Omental fat pad (tissue), 4 donors: Measurements from ENCODE around the gene C20orf202. TPM values are rescaled to one million over a fixed set of nuclear protein-coding genes. Genes with fewer than 3 reads are reported as not detected.

ENCODE experiments used
- ATAC-seq: fragments of 150-250 bp; one replicate; pipeline ENCODE4 v1.9.1; 2016; ENCODE audit warnings: mild to moderate bottlenecking, moderate library complexity; ENCODE audit not compliant: low FRiP score
- DNase-seq: peaks from one replicate; pipeline ENCODE4 v3.0.0-alpha.2; 2019; ENCODE audit warnings: low spot score
- total RNA-seq, 4 donors: library from RNA; depleted of rRNA; stranded (reverse); fragments of >200 nt; gene quantifications; one replicate each; pipeline ENCODE4 v1.1.0, GENCODE V29; 2016
- TF ChIP-seq, protein P1 (sequence below), 3 donors: fragments of 450-650 bp; IDR thresholded peaks; one replicate each; pipeline ENCODE4 v1.5.1; 2016 to 2017; ENCODE audit warnings: antibody characterized with exemption in 3 of 3, mild to moderate bottlenecking in 3 of 3, moderate library complexity in 2 of 3

C20orf202 gene
- total RNA-seq, 4 donors from 2014 or later: 0.28 to 2.0 (median 0.38) TPM; not detected in 1

DNA sequence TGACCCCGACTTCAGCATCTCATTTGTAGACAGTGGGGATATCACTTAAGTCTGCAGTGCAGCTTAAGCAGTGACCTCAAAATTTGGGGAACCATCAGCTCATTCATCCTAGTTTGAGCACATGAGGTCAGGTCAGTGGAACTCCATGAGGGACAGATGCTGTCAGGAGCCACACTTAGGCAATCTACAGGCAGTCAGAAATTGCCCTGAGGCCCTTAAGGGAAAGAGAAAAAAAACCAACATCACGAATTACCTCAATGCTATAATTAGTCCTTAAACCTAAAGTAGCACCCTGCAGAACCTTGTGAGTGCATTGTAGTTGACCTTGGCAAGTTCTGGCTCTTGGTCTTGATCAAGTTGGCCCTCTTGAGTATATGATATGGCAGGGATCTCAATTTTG is 39.6 kb upstream of the C20orf202 start:
- DNase-seq (no peak), ATAC-seq (no peak)
- TF ChIP-seq, protein P1, sequence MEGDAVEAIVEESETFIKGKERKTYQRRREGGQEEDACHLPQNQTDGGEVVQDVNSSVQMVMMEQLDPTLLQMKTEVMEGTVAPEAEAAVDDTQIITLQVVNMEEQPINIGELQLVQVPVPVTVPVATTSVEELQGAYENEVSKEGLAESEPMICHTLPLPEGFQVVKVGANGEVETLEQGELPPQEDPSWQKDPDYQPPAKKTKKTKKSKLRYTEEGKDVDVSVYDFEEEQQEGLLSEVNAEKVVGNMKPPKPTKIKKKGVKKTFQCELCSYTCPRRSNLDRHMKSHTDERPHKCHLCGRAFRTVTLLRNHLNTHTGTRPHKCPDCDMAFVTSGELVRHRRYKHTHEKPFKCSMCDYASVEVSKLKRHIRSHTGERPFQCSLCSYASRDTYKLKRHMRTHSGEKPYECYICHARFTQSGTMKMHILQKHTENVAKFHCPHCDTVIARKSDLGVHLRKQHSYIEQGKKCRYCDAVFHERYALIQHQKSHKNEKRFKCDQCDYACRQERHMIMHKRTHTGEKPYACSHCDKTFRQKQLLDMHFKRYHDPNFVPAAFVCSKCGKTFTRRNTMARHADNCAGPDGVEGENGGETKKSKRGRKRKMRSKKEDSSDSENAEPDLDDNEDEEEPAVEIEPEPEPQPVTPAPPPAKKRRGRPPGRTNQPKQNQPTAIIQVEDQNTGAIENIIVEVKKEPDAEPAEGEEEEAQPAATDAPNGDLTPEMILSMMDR (IDR thresholded peaks at IDR 0.05): no peak

DNA sequence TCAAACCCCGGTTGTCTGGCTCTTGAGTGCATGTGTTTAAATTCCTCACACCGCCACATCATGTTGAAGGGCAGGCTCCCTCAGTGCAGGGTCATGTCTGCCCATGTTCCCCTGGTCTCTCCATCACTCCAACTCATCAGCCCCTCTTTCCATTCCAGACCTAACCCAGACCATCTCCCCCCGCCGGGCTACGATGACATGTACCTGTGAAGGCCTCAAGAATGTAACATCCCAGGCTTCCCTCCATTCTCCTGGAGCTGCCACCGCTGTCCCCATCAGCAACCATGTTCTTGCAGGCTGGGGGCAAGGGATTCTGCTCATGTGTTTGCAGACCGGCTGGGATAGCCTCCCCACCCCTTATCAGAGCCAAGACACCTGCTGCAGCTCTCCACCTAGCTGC is 38.4 kb upstream of the C20orf202 start:
- DNase-seq (no peak), ATAC-seq (no peak)
- TF ChIP-seq, protein P1 (IDR thresholded peaks at IDR 0.05): no peak

DNA sequence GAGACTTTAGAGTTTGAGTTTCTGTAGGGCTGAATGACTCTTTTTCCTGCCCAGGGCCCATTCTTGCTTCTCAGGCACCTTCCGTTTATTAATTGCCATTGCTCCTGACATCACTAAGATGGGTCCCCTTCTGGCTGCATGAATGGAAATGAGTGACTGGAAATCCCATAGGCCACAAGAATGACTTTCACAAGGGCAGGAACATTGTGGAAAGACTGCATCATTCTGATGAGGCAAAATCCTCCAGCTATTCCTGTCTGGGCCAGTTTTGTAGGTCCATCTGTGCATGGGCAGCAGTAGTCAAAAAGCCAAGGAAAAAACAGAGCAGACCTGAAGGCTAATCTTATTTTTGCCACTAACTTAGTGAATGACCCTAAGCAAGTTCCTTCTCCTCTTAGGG is 37.7 kb upstream of the C20orf202 start:
- TF ChIP-seq, protein P1 (IDR thresholded peaks at IDR 0.05): no peak
- DNase-seq (no peak), ATAC-seq (no peak)

DNA sequence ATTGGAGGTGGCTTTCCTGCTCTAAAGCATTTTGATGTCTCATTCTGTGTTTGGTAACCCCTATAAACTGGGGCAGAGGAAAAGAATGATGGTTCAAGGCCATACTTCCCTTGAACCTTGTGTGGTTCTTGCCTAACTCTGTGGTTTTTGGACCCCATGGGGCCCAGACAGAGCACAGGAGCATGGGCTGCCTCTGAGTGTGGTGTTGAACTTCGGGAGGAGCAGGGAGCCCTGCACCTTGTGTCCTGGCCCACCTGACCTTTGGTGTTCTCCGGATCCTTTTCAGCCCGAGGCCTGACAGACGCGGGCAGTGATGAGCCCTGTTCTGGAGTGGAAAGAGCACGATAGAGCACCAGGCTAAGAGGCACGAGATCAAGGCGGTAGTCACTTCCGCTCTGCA is 37.3 kb upstream of the C20orf202 start:
- no peak for DNase-seq
- ATAC-seq: no peak
- TF ChIP-seq, protein P1 (IDR thresholded peaks at IDR 0.05): no peak

DNA sequence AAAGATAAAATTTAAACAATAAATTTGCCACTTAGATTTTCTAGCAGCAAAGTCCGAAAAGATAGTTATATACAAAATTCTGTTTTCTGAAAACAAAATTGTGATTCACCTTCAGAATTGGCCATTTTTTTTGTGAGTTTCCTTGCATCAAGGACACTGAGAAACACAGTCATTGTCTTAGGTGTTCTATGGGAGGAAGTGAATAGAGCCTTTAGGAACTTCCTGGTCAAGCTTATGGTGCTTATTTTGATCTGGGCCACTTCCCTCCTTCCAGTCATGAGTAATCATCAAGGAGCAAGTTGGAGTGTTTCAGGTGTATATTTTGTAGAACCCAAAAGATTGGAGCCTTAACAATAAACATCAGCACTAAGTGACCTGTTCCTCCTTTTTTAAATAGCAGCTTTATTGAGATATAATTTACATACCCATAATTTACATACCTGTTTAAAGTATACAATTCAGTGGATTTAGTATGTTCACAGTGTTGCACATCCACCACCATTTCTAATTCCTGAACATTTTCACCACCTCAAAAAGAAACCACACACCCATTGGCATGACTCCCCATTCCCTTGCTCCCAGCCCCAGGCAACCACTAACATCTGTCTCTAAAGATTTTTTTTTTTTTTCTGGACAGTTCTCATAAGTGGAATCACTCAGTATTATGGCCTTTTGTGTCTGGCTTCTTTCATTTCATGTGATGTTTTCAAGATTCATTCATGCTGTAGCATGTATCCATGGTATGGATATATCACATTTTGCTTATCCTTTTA is 36.1 kb upstream of the C20orf202 start:
- TF ChIP-seq, protein P1 (IDR thresholded peaks at IDR 0.05): no peak
- DNase-seq (no peak), ATAC-seq (no peak)

DNA sequence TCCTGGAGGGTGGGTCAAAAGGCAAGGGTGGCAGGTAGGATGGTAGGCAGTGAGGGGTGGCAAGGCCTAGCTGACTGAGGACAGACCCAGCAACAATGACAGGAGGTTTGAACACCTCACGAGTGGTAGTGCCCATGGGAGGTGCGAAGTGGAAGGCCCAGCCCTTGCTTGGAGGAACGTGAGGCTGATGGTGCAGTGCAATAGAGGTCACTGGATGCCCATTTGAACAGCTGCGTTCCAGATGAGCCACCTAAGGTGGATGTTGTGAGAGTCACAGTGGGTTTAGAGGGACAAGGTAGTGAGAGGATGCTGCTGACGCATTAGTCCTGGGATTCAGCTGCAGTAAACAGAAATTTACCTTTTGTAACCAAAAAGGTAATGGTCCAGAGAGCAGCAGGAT is 34.0 kb upstream of the C20orf202 start:
- ATAC-seq: no peak
- no peak for DNase-seq

More for the DNA sequence above, 34.0 kb upstream of the C20orf202 start:
- TF ChIP-seq, protein P1 (IDR thresholded peaks at IDR 0.05): no peak
